GM18505 (cell line): ENCODE data around the gene NOVA2.

Experiments used
- ATAC-seq: cut with Tn5 transposase; IDR thresholded peaks from one replicate; pipeline ENCODE4 v1.9.1; 2021; ENCODE audit not compliant: unreplicated experiment
- POLR2A ChIP-seq: IDR thresholded peaks from 4 replicates; pipeline ENCODE4 v1.6.1; 2011; ENCODE audit warnings: borderline replicate concordance; ENCODE audit not compliant: insufficient read depth, insufficient read length; ENCODE audit errors: extremely low read depth

Gene NOVA2

DNA sequence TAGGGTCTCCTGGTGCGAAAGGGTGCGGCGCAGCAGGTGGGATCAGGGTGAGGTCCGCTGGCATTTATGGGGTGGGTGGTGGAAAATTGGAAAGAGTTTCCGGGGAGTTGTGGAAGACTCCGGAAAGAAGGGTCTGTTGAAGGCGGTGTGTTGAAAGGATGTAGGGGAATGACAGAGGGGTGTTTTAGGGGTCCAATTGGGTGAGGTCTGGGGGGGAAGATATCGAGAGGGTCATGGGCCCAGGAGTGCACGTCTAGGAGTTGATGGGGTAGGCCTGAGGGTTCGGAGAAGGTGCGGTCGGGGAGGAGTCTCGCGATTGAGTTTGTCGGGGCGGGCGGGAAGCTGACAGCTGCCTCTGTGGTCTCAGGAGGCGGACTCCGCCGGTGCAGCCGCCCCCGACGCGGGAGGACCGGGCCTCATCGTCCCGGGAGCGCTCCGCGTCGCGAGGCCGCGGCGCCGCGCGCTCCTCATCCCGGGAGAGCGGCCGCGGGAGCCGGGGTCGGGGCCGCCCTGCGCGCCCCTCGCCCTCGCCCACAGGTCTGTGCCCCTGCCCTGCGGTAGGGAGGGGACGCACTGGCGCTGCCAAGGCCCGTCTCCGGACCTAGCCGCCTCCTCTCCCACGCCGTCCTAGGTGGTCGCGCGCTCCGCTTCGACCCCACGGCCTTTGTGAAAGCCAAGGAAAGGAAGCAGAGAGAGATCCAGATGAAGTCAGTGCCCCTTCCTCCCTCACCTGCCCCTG, 42.2 kb upstream of the NOVA2 start:
- ATAC-seq: no peak
- no peak for TF ChIP-seq POLR2A

DNA sequence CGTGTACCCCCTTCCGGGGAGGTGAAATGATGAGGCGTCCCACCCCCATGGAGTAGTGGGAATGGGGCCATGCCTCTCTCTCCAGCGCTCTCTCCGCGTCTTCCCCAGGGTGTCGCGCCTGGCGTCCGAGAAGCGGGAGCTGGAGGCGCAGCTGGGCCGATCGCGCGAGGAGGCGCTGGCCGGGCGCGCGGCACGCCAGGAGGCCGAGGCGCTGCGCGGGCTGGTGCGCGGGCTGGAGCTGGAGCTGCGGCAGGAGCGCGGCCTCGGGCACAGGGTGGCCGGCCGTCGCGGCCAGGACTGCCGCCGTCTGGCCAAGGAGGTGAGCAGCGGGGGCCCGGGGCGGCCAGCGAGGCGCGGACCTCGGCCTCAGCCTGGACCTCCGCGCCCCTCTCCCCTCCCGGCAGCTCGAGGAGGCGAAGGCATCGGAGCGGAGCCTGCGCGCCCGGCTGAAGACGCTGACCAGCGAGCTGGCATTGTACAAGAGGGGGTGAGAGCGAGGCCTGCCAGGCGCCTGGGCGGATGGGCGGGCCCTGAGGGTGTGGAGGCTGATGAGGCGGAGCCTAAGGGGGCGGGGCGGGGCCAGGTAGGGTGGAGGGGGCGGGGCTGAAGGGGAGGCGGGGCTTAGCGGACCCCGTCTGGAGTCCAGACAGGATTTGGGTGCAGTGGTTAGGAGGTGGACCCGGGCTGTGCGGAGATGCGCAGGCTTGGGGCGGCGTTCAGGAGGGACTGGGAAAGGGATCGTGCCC, 41.4 kb upstream of the NOVA2 start:
- ATAC-seq: peak; percentile 43
- no peak for TF ChIP-seq POLR2A

DNA sequence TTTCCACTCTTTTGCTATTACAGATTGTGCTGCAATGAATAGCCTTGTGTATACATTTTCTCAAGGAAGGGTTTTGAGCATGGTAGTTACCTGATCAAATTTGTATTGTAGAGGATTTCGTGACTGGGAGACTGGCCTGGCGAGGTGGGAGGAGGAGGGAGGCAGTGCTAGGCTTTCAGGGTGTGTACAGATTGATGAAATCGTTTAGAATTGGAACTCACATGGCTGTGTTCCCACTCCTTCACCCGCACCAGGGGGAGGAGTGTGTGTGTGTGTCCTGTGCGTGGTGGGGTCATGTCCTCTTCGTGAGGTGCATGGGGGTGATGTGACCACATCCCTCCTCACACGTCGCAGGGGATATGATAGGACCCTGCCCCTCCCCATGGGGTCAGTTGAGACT, 40.9 kb upstream of the NOVA2 start:
- ATAC-seq: no peak
- no peak for TF ChIP-seq POLR2A

DNA sequence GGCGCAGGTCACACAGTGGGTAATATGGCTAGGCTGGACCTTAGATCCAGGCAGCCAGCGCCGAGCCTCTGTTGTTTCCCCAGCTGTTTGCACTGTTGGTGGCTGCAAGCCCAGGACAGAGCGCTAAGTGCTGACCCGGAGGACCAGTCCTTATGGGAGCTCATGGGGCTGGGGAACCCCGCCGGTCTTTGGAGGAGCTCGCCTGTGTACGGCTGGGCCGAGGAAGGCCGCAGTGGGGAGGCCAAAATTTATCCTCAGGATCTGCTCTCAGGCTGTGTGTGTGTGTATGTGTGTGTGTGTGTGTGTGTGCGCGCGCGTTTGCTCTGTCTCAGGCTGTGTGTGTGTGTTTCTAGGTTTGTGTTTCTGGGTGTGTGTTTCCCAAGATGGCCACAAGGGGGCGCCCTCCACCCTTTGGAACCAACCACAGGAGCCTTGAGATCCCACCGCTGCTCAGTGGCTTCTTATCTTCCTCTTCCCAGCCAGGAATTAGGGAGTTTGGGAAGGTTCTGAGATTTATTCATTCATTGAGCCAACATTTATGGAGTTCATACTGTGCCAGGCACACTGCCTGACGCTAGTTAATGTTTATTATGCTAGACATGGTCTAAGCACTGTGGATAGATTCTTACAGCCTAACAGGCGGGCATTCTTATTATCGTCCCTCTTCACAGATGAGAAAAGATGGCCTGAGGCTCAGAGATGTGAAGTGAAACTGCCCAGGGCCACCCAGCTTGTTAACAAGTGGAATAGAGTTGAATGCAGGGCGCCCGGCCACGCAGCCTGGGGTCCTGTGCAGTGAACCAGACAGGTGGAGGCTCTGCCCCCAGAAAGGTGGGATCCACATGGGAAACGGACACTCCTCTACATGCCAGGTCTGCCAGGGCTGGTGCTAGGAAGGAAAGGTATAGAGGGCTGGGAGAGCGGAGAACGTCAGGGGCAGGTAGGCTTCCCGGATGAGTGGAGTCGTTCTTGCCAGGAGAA, 36.2 kb upstream of the NOVA2 start:
- TF ChIP-seq POLR2A: no peak
- no peak for ATAC-seq

DNA sequence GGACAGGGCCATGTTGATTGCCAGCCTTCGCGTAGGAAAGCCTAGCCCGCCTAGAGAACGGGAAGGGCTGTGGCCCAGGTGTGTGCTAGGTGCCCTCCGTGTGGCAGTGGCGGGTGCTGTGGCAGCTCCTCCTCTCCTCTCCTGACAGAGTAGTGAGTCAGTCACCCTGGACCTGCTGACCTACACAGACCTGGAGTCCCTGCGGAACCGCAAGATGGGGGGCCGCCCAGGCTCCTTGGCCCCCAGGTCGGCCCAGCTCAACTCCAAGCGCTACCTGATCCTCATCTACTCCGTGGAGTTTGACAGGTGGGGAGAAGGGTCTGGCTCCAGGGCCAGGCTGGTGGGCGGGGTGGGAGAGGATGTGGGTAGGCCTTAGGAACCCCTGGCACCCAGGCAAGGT, 32.7 kb upstream of the NOVA2 start:
- no peak for TF ChIP-seq POLR2A
- ATAC-seq: no peak

DNA sequence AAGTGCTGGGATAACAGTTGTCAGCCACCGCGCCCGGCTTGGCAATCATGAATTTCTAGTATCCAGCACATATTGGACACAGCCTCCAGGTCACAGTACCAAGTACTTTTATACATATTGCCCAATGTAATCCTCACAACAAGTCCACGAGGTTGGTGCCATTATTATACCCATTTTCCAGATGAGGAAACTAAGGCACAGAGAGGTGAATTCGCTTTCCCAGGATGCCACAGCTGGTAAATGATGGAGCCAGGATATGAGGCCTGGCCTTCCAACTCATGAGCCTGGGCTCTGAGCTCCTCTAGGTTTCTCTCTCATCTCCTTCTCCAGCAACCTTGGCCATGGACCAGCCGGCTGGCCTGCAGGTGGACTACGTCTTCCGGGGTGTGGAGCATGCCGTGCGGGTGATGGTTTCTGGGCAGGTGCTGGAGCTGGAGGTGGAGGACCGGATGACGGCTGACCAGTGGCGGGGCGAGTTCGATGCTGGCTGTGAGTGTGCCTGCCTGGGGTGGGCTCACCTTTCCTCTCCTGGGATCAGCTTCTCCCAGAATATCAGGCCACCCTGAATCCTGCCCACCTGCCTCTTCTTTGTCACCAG, 29.1 kb upstream of the NOVA2 start:
- no peak for TF ChIP-seq POLR2A
- ATAC-seq: no peak

DNA sequence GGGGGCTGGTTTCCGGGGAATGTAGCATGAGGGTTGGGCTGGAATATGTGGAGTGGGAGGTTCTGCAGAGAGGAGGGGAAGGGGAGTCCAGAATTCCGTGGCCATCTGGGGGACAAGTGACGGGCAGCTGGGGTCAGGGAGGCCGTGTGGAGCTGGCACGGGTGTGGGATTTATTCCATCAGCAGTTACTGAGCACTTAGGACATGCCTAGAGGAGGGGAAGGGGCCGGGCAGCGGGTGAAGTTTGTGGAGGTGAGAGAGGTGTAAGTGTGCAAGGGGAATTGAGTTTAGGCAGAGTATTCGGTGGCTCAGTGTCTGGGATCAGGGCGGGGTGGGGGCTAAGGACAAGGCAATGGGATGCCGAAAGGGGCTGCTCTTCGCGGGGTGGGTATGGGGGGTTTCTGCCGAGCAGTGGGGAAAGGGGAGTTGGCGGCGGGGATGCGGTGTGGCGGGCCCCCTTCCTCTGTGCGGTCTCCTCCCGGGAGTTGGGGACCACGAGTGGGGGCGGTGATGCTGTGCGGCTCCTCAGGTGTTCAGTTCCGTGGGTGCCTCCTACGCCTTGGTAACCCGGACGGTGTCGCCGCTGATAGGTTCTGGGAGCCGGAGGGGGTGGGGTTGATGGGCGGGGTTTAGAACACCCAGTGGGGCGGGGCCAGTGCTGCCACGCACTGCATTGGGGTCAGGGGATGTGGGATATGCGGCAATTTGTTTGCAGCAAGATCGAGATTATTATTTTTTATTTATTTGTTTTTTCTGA, 27.0 kb upstream of the NOVA2 start:
- ATAC-seq: no peak
- no peak for TF ChIP-seq POLR2A

DNA sequence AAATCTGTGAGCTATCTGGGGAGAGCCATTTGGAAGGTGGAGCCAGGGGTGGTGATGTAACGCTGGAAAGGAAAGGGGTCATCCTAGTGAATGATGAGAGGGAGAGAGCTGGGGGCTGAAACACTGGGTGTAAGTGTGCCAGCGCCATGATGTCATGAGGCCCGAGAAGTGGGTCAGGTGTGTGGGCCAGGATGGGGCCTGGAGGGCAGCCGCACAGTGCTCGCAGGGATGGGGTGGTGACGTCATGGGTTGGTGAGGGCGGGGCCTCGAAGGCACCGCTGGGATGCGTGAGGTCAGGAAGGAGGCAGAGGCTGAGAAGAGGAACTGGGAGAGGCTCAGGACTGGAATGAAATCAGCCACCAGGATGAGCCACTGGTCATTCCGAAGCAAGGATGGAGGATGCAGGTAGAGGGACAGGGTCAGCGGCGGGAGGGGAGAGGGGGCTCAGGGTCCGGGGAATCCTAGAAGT, 26.0 kb upstream of the NOVA2 start:
- TF ChIP-seq POLR2A: no peak
- ATAC-seq: no peak

DNA sequence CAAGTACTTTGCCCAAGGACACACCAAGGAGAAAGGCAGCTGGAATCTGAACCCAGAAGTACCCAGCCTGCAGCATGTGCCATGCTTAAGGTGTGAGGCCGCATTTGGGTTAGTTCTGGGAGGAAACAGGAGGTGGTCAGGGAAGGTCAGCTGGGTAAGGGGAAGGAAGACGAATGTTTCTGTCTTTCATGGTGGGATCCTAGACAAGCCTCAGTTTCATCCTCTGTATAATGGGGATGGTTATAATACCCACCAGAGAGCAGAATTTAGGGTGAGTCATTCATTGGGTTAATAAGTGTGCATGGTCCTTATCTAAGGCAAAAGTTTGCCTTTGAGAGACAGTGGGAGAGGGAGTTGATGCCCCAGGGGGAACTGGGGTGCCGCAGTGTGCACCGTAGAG, 25.2 kb upstream of the NOVA2 start:
- no peak for ATAC-seq
- no peak for TF ChIP-seq POLR2A

DNA sequence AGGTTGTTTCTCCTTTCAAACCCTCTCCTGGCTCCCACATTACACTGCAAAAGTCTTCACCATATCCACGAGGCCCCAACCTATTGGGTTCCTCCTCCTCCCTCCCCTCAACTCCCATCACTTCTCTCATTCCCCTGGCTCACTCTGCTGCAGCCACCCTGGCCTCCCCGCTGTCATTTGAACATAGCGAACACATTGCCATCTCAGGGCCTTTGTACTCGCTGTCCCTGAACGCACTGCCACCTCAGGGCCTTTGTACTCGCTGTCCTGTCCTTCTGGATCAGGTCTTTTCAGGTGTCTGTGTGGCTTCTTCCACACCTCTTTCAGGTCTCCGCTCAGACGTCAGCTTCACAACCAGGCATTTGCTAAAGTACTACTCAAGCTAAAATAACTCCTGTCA, 23.3 kb upstream of the NOVA2 start:
- TF ChIP-seq POLR2A: no peak
- ATAC-seq: no peak

DNA sequence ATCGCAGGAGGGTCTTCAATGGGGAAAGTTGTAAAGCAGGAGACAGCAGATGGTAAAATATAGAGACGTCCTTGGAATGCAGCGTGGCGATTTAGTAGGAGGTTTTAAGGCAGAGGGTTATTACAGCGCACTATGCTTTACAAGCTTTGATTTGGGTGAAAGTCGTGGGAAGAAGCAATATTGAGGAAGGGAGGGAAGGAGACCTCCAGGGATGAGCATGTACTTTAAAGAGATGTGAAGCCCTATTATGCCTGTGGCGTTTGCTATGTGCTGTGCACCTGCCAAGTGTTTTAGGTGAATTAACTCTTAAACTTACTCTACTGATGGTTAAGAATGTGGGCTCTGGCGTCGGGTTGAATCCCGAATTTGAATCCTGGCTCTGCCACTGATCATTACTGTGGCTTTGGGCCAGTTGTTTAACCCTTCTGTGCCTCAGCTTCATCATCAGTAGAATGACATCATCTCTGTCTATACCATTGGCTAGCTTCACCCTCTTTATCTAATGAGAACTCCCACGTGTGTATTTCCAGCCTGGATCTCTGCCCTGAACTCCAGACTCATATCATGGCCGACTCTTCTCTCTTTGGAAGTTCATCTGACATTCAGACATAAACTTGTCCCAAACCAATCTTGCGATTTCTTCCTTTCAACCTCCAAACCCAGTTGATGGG, 22.2 kb upstream of the NOVA2 start:
- no peak for TF ChIP-seq POLR2A
- ATAC-seq: no peak
